A673 (cell line): ENCODE data around the gene NDUFA11.

Source experiments
- EZH2 ChIP-seq: fragments of 200-600 bp; sonication (generic); IDR thresholded peaks from 2 replicates; pipeline ENCODE4 v1.6.1; 2017; ENCODE audit warnings: borderline replicate concordance, low read depth, mild to moderate bottlenecking, mixed read lengths, antibody characterized with exemption, low read length; ENCODE audit not compliant: poor library complexity, severe bottlenecking
- TF ChIP-seq, protein P1 (sequence below): fragments of 300-800, 200-600 bp; sonication (generic); conservative IDR thresholded peaks from 2 replicates; pipeline ENCODE4 v1.5.1; 2017; ENCODE audit warnings: low read depth, mild to moderate bottlenecking, antibody characterized with exemption, low read length, moderate library complexity, mixed read lengths

DNA sequence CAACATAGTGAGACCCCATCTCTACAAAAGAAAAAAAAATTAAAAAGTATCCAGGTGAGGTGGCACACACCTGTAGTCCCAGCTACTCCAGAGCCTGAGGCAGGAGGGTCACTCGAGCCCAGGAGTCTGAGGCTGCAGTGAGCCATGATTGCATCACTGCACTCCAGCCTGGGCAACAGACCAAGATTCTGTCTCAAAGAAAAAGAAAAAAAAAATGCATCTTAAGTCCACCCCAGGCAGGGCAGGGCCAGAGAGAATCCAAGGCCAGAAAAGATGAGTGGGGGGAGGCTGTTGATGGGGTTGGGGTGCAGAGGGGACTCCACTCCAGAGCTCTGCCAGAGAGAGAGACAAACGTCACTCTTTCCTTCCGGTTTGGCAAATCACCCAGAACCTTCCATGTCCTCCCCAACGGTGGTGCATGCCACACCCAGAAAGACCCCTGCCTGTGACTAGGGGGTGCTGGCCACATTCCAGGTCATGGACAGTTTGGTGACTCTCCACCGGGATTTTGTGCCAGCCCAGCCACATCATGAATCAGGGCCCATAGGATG, 52.8 kb downstream of the NDUFA11 start:
- TF ChIP-seq EZH2, result no peak
- TF ChIP-seq, protein P1, sequence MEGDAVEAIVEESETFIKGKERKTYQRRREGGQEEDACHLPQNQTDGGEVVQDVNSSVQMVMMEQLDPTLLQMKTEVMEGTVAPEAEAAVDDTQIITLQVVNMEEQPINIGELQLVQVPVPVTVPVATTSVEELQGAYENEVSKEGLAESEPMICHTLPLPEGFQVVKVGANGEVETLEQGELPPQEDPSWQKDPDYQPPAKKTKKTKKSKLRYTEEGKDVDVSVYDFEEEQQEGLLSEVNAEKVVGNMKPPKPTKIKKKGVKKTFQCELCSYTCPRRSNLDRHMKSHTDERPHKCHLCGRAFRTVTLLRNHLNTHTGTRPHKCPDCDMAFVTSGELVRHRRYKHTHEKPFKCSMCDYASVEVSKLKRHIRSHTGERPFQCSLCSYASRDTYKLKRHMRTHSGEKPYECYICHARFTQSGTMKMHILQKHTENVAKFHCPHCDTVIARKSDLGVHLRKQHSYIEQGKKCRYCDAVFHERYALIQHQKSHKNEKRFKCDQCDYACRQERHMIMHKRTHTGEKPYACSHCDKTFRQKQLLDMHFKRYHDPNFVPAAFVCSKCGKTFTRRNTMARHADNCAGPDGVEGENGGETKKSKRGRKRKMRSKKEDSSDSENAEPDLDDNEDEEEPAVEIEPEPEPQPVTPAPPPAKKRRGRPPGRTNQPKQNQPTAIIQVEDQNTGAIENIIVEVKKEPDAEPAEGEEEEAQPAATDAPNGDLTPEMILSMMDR, result no peak
